CD14-positive monocyte (primary cell): ENCODE data around the gene RRM1. TPM values are rescaled to one million over a fixed set of nuclear protein-coding genes. Genes with fewer than 3 reads are reported as not detected.
"Not testable (repeated sequence)": the region's sequence is repeated elsewhere in the genome, so short reads cannot be mapped to it uniquely, and the experiment has no call there.

Experiments used
- DNase-seq, 3 donors: peaks; one replicate each; pipeline ENCODE4 v3.0.0-alpha.2; 2011 to 2022
- H2AFZ ChIP-seq: 2 replicates; pipeline ENCODE4 v1.6.0; 2012; ENCODE audit warnings: mild to moderate bottlenecking, low read depth, low read length, inconsistent platforms; ENCODE audit not compliant: insufficient read depth, poor library complexity, severe bottlenecking
- H3K27ac ChIP-seq, 2 donors: 1 replicate in 1 of 2; 2 replicates in 1 of 2; pipeline ENCODE4 v1.5.1; 2012 to 2013; ENCODE audit warnings: low read length in 2 of 2, control low read depth in 1 of 2, inconsistent platforms in 1 of 2, low read depth in 1 of 2, mild to moderate bottlenecking in 1 of 2
- H3K27me3 ChIP-seq, 2 donors: one replicate each; pipeline versions ENCODE4 v1.6.0 to v1.6.1; 2011 to 2013; ENCODE audit warnings: low read length in 2 of 2; ENCODE audit not compliant: control insufficient read depth in 2 of 2, insufficient read depth in 2 of 2
- H3K36me3 ChIP-seq, 2 donors: replicated peaks in 1 of 2; 1 replicate in 1 of 2; 2 replicates in 1 of 2; pipeline versions ENCODE4 v1.5.1 to v1.6.1; 2012 to 2013; ENCODE audit warnings: low read length in 2 of 2, control low read depth in 1 of 2, inconsistent platforms in 1 of 2, mild to moderate bottlenecking in 1 of 2; ENCODE audit not compliant: insufficient read depth in 2 of 2, control insufficient read depth in 1 of 2
- H3K4me1 ChIP-seq, 2 donors: 1 replicate in 1 of 2; 2 replicates in 1 of 2; pipeline versions ENCODE4 v1.5.1 to v1.6.1; 2012 to 2013; ENCODE audit warnings: low read length in 2 of 2, control low read depth in 1 of 2, inconsistent platforms in 1 of 2, mild to moderate bottlenecking in 1 of 2, moderate library complexity in 1 of 2; ENCODE audit not compliant: insufficient read depth in 2 of 2, control insufficient read depth in 1 of 2
- H3K4me2 ChIP-seq: replicated peaks from 2 replicates; pipeline ENCODE3; 2012; ENCODE audit warnings: low read length, moderate library complexity, mild to moderate bottlenecking; ENCODE audit not compliant: poor library complexity, severe bottlenecking; ENCODE audit errors: extremely low read depth
- H3K4me3 ChIP-seq, 3 experiments: fragments of 200-600 bp in 1 of 3; sonication (generic) in 1 of 3; replicated peaks in 1 of 3; 1 replicate in 2 of 3; 2 replicates in 1 of 3; pipeline ENCODE4 v1.5.1; 2011 to 2013; ENCODE audit warnings: low read length in 3 of 3, mild to moderate bottlenecking in 3 of 3, control low read depth in 2 of 3, low read depth in 2 of 3, inconsistent platforms in 1 of 3, moderate library complexity in 1 of 3
- H3K79me2 ChIP-seq: 2 replicates; pipeline ENCODE4 v1.6.0; 2012; ENCODE audit warnings: mild to moderate bottlenecking, control low read depth, inconsistent platforms, low read length, moderate library complexity; ENCODE audit not compliant: insufficient read depth
- H3K9ac ChIP-seq: 2 replicates; pipeline ENCODE4 v1.6.0; 2017; ENCODE audit warnings: low read length, mild to moderate bottlenecking; ENCODE audit not compliant: insufficient read depth, poor library complexity, severe bottlenecking
- H3K9me3 ChIP-seq, 2 donors: replicated peaks in 1 of 2; 1 replicate in 1 of 2; 2 replicates in 1 of 2; pipeline versions ENCODE4 v1.5.1 to v1.6.1; 2012 to 2013; ENCODE audit warnings: low read length in 2 of 2, control low read depth in 1 of 2; ENCODE audit not compliant: control insufficient read depth in 1 of 2, insufficient read depth in 1 of 2
- H4K20me1 ChIP-seq: 2 replicates; pipeline ENCODE4 v1.6.0; 2012; ENCODE audit warnings: mild to moderate bottlenecking, low read length, control low read depth, moderate library complexity; ENCODE audit not compliant: insufficient read depth
- H3K27ac Mint-ChIP-seq, 7 donors: one replicate each; pipeline ENCODE4 v1.8.0; 2020; ENCODE audit warnings: mild to moderate bottlenecking in 7 of 7, mixed read lengths in 7 of 7, moderate library complexity in 6 of 7, inconsistent platforms in 2 of 7
- H3K27me3 Mint-ChIP-seq, 3 donors: one replicate each; pipeline ENCODE4 v1.8.0; 2021 to 2022; ENCODE audit warnings: low read depth in 3 of 3, mild to moderate bottlenecking in 3 of 3, mixed read lengths in 3 of 3, moderate library complexity in 3 of 3, inconsistent platforms in 1 of 3
- H3K36me3 Mint-ChIP-seq, 2 donors: one replicate each; pipeline ENCODE4 v1.8.0; 2020; ENCODE audit warnings: mixed read lengths in 2 of 2, inconsistent platforms in 1 of 2, mild to moderate bottlenecking in 1 of 2
- H3K4me1 Mint-ChIP-seq: one replicate; pipeline ENCODE4 v1.8.0; 2020; ENCODE audit warnings: mild to moderate bottlenecking, mixed read lengths
- H3K4me3 Mint-ChIP-seq, 2 donors: one replicate each; pipeline ENCODE4 v1.8.0; 2020; ENCODE audit warnings: mild to moderate bottlenecking in 2 of 2, mixed read lengths in 2 of 2, moderate library complexity in 1 of 2
- H3K9me3 Mint-ChIP-seq, 7 donors: one replicate each; pipeline ENCODE4 v1.8.0; 2020 to 2022; ENCODE audit warnings: mixed read lengths in 7 of 7, mild to moderate bottlenecking in 6 of 7, moderate library complexity in 6 of 7, inconsistent platforms in 2 of 7
- CTCF ChIP-seq: fragments of 200-600 bp; IDR thresholded peaks from one replicate; pipeline ENCODE4 v1.8.0; 2022; ENCODE audit warnings: antibody characterized with exemption, mild to moderate bottlenecking
- WGBS: methylation state at CpG from one replicate; pipeline ENCODE4 v1.1.5; 2013; ENCODE audit warnings: missing lambda C conversion rate; ENCODE audit not compliant: insufficient coverage; 5-methylcytosine and 5-hydroxymethylcytosine counted together
- intact Hi-C, 2 donors: fragments of 100-400 bp; cut with micrococcal nuclease; formaldehyde crosslinking; loops; one replicate each; pipeline versions ENCODE4 v1.15.0 to v1.15.1; 2023
- polyA plus RNA-seq, 3 donors: library from polyadenylated mRNA; depleted of rRNA in 1 of 3; unstranded in 2 of 3; stranded (reverse) in 1 of 3; fragments of 300-500 nt in 2 of 3; fragments of >200 nt in 1 of 3; fragmentation: Illumina TruSeq in 2 of 3; gene quantifications; 1 replicate in 2 of 3; 2 replicates in 1 of 3; pipeline ENCODE4 v1.2.3, GENCODE V29; 2012 to 2021

The RRM1 gene
- polyA plus RNA-seq, 3 donors, result 5.4 to 16.1 (median 11.5) TPM

- whole genome bisulfite sequencing, result 100% methylated on average over 1 of the region's 6 CpGs
- H3K79me2 ChIP-seq, result no peaks in the 10 kb centered on the region
- no peak for TF ChIP-seq CTCF
- no peak overlapping the region for H3K4me2 ChIP-seq
- no peak overlapping the region for H3K4me3 ChIP-seq
- H3K27ac ChIP-seq, result no peak overlapping the region
- Mint-ChIP-seq H3K9me3 (no peaks in the 10 kb centered on the region), H3K36me3 (peaks cover 75 to 92% of the 10 kb centered on the region in 2 donors), H3K4me1 (no peaks in the 10 kb centered on the region), H3K4me3 (no peak overlapping the region), H3K27ac (peak overlapping the region in 2 of 7 donors; percentile 9 to 41), H3K27me3 (no peaks in the 10 kb centered on the region)
- no peaks in the 10 kb centered on the region for H3K27me3 ChIP-seq
- peaks cover 55 to 93% of the 10 kb centered on the region in 2 donors for H3K36me3 ChIP-seq
- no peak overlapping the region for H3K9ac ChIP-seq
- H2AFZ ChIP-seq, result no peak overlapping the region
- intact Hi-C loops, result no loop called here
- no peaks in the 10 kb centered on the region for H3K4me1 ChIP-seq
- DNase-seq, result no peak
- no peaks in the 10 kb centered on the region for H3K9me3 ChIP-seq
- no peaks in the 10 kb centered on the region for H4K20me1 ChIP-seq
Measured at GRCh38 chr11:4125141-4125540, 30.5 kb downstream of the RRM1 start.

- no peaks in the 10 kb centered on the region for H3K27me3 Mint-ChIP-seq
- no peaks in the 10 kb centered on the region for H3K9me3 Mint-ChIP-seq
- H3K36me3 Mint-ChIP-seq, result peaks cover 70 to 91% of the 10 kb centered on the region in 2 donors
- H3K4me2 ChIP-seq, result no peak overlapping the region
- H3K27ac ChIP-seq, result no peak overlapping the region
- H3K27me3 ChIP-seq, result no peaks in the 10 kb centered on the region
- no peaks in the 10 kb centered on the region for H3K4me1 Mint-ChIP-seq
- no peaks in the 10 kb centered on the region for H3K9me3 ChIP-seq
- H3K4me1 ChIP-seq, result no peaks in the 10 kb centered on the region
- 86% methylated on average over 1 of the region's 1 CpG for WGBS
- H3K79me2 ChIP-seq, result no peaks in the 10 kb centered on the region
- intact Hi-C loops, result no loop called here
- no peak overlapping the region for H3K4me3 ChIP-seq
- no peak overlapping the region for H3K4me3 Mint-ChIP-seq
- H3K27ac Mint-ChIP-seq, result no peak overlapping the region
- H2AFZ ChIP-seq, result no peak overlapping the region
- TF ChIP-seq CTCF, result no peak
- DNase-seq, result no peak
- H3K36me3 ChIP-seq, result peaks cover 46 to 93% of the 10 kb centered on the region in 2 donors
- H4K20me1 ChIP-seq, result no peaks in the 10 kb centered on the region
- no peak overlapping the region for H3K9ac ChIP-seq
Measured at GRCh38 chr11:4127357-4127756, 32.8 kb downstream of the RRM1 start.

- peak overlapping the region in 1 of 7 donors; percentile 40 for H3K27ac Mint-ChIP-seq
- H2AFZ ChIP-seq, H3K27me3 ChIP-seq, intact Hi-C loops, H3K79me2 ChIP-seq, H3K4me3 Mint-ChIP-seq, H3K4me3 ChIP-seq, H3K4me1 ChIP-seq, H4K20me1 ChIP-seq, H3K9ac ChIP-seq, H3K4me2 ChIP-seq, H3K27ac ChIP-seq, H3K4me1 Mint-ChIP-seq, H3K9me3 ChIP-seq, H3K9me3 Mint-ChIP-seq, DNase-seq, H3K27me3 Mint-ChIP-seq: not testable (repeated sequence)
- peaks cover 44 to 97% of the 10 kb centered on the region in 2 donors for H3K36me3 ChIP-seq
- peaks cover 69 to 85% of the 10 kb centered on the region in 2 donors for H3K36me3 Mint-ChIP-seq
- no CpG with 5 or more reads among the region's 4 CpGs for WGBS
Measured at GRCh38 chr11:4130219-4130618, 35.6 kb downstream of the RRM1 start.
